HG02970 (cell line): ENCODE measurements around the gene POU2F2.

Source experiments
- ATAC-seq: cut with Tn5 transposase; IDR thresholded peaks from one replicate; pipeline ENCODE4 v1.9.1; 2021; ENCODE audit warnings: mild to moderate bottlenecking, moderate library complexity, moderate number of reproducible peaks; ENCODE audit not compliant: unreplicated experiment, low FRiP score

The POU2F2 gene

GRCh38 chr19:42132030-42132628 lies at the start of gene POU2F2:
Gene POU2F2 (minus strand): TSS chr19:42132446. CDS start chr19:42132411, 35 bp downstream.
- ATAC-seq: peak; percentile 37

DNA sequence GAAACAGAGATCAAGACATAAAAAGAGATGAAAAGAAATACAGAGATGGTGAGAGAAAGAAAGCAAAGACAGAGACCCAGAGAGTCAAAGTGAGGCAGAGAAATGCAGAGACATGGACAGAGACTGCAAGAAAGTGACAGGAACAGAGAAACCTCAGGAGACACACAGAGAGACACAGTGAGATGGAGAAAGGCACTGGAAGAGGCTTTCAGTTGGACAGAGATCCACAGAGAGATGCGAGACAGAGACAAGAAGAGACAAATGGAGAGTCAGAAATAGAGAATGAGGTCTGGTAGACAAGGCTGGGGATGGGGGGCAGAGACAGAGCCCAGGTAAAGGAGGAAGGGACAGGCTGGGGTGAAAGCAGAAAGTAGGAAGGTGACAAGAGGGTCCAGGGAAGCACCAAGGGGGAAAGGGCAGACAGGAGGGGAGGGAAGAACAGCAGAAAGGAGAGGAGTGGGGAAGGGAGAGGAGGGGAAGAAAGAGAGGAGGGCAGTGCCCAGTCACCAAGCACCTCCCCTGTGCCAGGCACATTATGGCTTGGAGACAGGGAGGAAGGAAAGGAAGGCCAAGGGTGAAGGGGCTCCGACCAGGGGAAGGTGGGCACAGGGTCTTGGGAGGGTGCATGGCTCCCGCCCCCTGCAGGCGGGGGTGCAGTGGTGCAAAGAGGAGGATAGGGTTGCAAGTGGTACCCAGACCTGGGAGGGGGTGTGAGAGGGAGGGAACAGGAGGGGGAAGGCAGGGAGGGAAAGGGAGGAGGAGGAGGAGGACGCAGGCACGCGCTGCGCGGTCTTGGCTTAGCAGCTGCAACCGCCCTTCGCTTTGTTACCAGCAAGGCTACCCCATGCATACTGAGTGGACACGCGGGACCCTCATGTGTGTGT lies 46.8 kb upstream of the POU2F2 start:
- no peak for ATAC-seq

DNA sequence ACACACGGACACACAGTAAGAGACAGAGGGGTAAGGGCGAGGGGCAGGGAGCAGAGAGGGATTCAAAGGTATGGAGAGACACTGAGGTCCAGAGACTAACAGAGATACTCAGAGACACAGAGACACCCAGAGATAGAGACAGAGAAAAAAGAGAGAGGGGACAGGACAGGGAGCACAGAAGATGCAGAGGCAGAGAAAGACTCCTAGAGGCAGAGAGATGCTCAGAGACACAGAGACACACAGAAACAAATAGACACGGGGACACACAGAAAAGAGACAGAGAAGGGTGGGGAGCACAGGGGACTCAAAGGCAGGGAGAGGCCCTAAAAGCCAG lies 45.4 kb upstream of the POU2F2 start:
- no peak for ATAC-seq

GRCh38 chr19:42176990-42177685 lies 44.9 kb upstream of the POU2F2 start:
- no peak for ATAC-seq

- no peak for ATAC-seq
Measured at GRCh38 chr19:42176649-42176989, 44.4 kb upstream of the POU2F2 start.

DNA sequence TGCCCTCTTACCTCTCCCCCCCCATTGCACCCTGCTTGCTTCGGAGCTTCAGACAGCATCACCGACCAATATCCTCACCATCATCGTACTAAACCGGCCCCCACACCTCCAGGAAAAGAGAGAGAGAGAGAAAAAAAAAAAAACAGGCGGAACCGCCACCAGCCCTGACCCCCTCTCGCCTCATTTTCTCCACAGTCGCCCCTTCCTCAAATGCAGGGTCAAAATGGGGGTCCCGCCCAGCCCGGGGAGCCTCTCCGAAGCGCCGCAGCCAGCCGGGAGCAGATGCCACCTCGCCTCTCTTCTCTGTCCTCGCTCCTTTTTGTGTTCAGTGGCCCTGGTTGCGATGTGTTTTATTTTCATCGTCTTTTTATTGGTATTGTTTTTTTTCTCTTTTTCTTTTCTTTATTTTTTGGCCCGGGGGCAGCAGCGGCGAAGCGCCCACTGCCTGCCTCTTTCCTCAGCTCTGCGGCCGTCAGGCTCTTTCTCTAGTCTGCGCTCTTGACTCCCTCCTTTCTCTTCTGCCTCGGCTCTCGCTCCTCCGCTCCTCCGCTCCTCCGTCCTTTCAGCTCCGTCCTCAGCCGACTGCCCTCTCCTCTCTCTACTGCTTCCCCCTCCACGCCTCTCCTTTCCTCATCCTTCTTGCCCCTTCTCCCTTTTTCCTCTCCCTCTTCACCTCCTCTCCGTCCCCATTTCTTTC lies 43.9 kb upstream of the POU2F2 start:
- no peak for ATAC-seq

GRCh38 chr19:42174958-42175734 lies 42.9 kb upstream of the POU2F2 start:
- ATAC-seq: no peak

DNA sequence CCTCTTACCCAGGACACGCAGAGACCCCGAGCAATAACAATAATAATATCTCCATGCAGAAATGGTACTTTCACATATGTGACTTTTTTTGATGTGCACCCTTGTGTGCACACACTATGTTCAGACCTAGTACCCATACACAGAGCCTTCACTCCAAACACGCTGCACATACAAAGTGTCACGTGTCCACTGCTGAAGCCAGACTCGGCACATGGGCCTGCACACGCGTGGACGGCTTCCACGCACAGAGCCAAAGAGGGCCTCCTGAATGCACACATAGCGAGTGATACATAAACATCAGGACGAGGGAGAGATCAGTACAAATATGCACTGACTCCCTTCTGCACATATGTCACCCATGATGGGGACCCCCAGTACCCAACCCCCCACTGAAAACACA lies 41.9 kb upstream of the POU2F2 start:
- ATAC-seq: no peak

DNA sequence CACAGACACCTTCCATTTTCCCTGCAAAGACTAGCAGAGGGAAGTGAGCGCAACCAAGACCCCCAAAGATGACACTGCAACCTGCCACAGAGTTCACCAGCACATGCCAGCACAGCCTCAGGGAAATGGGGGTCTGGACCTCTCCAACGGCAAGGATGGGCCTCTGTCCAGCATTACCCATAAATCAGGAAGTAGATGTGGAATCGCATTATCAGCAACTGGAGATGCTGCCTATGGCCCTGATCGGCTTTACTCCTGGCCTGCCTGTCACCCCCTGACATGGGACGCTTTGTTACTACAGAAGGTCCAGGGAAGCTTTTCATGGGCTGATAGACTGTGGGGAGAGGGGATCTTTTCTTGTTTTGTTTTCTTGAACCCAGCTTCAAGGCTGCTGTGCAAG lies 41.4 kb upstream of the POU2F2 start:
- ATAC-seq: no peak

DNA sequence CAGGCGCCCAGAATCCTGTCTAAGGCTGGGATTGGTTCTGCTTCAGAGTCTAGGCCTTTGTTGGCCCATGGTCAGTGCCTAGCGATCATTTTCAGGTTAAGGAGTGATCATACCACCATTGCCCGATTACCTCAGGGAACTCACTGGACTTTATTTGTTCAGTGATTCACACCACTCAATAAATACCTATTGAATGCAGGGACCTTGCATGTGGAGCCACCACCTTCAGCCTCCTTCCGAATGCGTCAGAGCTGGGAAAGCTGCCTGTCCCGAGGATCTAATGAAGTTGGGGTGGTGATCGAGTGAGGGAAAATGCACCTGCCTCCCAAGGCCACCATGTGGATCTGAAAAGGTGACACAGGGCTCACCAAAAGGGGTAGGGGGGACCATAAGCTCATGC lies 40.0 kb upstream of the POU2F2 start:
- ATAC-seq: no peak

- ATAC-seq: no peak
Measured at GRCh38 chr19:42170715-42171114, 38.5 kb upstream of the POU2F2 start.

DNA sequence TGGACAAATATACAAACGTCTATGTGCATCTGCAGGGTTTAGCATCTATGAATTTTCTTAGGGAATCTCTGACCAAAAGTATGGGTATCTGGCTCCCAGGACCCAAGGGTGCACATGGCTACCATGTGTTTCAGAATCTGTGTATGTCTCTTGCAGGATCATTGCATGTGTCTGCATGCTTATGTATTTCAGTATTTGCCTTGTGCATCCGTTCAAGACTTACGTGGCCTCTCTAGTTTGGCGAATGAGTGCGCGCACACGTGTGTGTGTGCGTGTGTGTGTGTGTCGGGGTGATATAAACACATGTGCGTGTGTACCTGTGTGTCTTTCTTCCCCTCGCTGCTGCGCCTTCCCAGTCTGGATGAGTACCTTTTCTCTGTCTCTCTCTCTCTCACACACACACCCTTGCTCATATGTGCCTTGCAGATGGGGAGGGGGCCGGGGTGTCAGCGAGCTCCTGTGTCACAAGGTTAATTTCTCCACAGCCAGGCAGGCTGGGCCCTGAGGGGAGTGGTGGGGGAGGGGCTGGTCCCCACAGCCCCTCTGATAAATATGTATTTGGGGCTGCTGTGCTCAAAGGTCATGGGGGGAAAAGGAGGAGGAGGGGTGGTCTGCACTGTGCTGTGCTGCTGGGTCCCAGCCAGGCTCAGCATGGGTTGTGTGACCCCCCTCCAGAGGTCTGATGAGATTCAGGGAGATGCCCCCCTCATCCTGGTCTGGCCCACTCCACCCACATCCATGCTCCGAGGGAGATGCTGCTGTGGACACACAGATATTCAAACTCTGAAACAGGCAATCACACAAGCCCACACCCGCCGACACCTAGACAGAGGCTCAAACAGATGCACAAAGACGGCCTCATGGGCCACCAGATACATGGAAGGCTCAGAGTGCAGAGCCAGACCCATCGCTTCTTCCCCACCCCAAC lies 37.5 kb upstream of the POU2F2 start:
- ATAC-seq: no peak

- no peak for ATAC-seq
Measured at GRCh38 chr19:42168206-42168605, 36.0 kb upstream of the POU2F2 start.

- no peak for ATAC-seq
Measured at GRCh38 chr19:42166316-42166715, 34.1 kb upstream of the POU2F2 start.

DNA sequence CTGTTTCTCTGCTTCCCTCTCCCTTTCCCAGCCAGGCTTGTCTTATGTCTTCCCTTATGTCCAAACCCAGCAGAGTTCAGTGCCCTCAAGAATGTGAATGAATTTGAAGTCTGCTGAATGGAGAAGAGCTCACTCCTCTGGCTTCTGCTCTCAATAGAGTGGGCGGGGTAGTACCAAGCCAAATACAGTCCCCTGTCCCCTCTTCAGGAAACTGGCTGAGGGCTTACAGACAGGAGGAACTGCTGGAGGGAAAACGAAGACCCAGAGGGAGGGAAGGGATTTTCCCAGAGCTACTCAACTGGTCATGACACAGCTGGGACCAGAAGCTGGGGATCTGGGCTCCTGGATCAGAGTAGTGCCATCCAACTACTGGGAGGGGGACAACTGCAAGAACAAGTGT lies 32.9 kb upstream of the POU2F2 start:
- no peak for ATAC-seq

GRCh38 chr19:42161616-42162263 lies 29.5 kb upstream of the POU2F2 start:
- no peak for ATAC-seq

DNA sequence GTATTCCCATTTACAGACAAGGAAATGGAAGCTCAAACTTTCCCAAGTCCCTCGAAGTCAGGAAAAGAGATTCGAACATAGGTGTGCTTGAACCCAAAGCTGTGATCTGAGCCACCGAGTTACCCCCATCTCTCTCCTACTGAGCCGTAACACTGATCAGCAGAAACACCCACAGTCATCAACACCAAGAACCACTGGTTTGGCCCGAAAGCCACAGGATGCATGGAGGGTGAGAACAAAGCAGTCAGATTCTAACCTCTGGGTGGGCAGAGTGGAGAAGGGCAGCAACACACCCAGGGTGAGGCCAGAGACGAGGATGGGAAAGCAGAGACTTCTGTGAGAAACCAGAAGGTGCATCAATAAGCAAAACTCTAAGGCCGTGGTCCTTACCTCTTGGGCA lies 27.7 kb upstream of the POU2F2 start:
- no peak for ATAC-seq

GRCh38 chr19:42158926-42159325 lies 26.7 kb upstream of the POU2F2 start:
- no peak for ATAC-seq

- no peak for ATAC-seq
Measured at GRCh38 chr19:42156571-42156970, 24.3 kb upstream of the POU2F2 start.
